GM19239 (cell line): Measurements from ENCODE around the gene RNLS.
"Not testable (repeated sequence)": the region's sequence is repeated elsewhere in the genome, so short reads cannot be mapped to it uniquely, and the experiment has no call there.

ENCODE experiments used
- DNase-seq: peaks from one replicate; pipeline ENCODE4 v3.0.0; 2011; ENCODE audit warnings: low spot score; ENCODE audit not compliant: insufficient read length
- FAIRE-seq: peaks from 2 replicates; lab custom pipeline; 2011; peaks lifted over from hg19 to GRCh38; lab: Jason Lieb, UNC

The RNLS gene

DNA sequence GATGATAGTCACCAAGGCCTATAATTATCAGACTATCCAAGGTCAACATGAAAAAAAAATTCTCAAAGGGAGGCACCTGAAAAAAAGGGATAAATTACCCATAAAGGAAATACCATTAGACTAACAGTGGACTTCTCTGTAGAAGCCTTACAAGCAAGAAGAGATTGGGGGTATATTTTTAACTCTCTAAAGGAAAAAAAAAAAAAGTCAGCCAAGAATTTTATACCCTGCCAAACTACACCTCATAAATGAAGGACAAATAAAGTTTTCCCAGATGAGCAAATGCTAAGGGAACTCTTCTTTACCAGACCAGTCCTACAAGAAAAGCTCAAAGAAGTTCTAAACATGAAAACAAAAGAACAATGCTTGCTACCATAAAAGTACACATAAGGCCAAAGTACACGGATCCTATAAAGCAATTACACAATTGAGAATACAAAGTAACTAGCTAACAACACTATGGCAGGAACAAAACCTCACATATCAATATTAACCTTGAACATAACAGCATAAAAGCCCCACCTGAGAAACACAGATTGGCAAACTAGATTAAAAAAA is 263.1 kb downstream of the RNLS start:
- FAIRE-seq (no peak), DNase-seq (no peak)

DNA sequence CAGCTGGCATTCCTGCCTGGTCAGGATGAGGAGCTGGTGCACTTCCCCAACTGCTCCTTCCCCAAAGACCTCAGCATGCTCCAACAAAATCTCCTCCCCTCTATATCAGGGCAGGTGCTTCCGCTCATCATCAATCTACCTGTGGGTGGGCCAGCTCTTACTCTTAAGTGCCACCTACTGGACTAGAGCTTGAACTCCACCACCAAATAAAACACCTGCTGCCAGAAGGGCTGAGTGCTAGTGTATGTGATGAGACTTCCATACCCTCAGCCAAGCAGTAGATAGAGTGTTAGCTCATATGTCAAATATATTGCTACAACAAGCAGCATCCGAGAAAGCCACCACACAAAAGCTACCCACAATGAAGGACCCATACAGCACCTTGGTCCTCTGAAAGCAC is 264.3 kb downstream of the RNLS start:
- DNase-seq = no peak
- peak; percentile 28 for FAIRE-seq

DNA sequence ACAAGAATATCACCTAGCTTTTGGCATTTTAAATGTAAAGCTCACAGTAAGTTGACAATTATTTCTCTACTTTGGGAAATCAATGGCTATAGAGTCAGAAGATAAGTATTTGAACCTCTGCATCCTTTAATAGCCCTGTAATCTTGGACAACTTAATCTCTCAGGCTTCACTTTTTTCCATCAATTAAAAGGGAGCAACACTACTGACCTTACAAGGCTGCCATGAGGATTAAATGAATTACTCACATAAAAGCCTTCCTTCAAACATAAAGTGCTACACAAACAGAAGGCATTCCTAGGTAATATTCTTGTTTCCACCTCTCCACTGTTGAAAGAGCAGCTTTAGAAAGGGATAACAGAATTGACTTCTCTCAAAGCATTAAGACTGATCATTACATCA is 266.0 kb downstream of the RNLS start:
- DNase-seq (no peak), FAIRE-seq (no peak)

DNA sequence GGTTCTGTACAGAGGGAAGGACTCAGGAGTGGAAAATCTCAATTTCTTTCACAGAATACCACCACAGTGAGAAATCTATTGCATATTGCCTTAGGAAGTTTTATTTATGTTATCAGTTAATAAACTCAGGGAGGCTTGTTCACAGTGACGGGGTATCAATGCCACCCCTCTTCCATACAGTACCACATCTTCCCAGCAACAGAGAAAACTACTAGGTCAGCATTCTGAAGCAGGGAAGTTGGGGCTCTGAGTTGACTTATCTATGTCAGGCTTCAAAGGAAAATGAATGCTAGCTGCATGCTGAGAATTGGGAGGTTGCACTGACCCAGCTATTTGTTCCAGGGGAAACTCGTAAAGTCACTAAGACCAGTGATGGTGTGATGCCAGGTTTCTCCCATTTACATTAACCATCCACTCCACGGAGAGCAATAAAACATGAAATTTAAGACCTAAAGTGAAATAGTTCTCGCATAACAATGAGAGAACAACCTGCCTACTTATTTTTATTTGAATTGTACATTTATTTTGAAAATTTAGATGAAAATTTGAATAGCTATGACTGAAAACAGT is 266.7 kb downstream of the RNLS start:
- FAIRE-seq (peak; percentile 42), DNase-seq (no peak)

DNA sequence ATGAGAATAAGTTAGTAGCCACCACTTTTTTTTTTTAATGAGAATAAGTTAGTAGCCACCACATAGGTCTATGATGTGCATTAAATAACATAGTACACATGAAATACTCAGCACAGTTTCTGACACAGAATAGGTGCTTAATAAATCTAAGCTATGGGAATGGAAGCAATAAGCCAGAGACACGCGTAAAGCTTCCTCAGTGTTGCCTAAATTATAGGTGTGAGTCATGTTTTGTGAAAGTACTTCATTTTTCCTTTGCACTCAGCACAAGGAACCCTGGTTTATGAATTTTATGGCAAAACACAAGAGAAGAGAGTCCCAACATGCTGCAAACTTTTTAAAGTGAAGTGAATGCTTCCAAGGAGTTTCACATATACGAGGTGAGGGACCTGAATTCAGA is 267.4 kb downstream of the RNLS start:
- FAIRE-seq (peak; percentile 84), DNase-seq (no peak)

DNA sequence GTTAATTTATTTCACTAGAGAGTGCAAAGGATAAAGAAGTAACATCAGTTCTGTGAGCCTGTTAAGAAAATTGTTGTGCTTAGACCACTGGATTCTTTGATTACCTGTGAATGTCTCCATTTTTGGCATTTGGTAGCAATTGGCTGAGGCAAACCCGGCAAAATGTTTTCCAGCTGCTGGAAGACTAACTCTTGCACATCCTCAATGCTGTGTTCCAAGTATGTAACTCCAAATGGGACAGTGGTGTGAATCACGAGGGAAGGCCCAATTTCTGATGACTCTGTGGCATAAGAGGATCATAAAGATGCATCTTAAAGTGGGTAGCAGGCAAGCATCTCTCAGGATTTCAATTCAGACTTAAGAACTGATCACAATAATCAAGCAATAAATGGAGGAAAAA is 268.8 kb downstream of the RNLS start:
- FAIRE-seq (peak; percentile 48), DNase-seq (no peak)

DNA sequence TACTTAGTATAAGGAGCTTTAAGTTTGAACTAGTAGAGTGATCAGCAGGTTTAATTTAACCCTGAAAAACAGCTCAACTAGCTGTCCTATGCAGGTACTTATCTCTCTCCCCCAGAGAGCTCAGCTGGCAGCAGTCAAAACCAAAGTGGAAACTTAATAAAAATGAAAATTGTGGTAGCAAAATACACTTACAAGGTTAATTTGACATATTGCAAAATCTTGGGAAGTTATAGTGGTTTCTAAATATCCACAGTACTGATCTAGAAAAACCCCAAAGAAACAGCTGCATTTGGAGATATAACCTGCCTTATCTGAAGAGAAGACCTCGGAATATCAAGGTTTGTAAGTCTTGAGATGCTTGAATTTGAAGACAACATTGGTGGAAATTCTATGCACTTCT is 269.2 kb downstream of the RNLS start:
- FAIRE-seq (no peak), DNase-seq (no peak)

DNA sequence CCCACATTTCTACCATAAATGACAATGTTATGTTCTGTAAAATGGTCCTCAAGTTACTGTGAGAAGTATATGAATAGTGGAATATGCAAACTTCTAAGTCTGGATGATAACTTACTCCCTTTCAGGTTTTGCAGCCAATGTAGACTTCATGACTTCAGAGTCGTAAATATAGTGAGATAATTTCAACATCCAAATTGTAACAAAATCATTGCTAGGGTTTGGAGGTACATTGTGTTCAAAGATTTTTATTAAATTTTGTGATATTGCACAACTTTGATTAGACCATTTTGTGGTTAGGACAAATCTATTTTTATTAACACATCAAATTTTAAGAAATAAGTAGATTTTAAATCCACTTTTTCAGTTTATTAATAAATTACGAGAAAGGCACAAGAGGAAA is 270.3 kb downstream of the RNLS start:
- DNase-seq (no peak), FAIRE-seq (peak; percentile 68)

DNA sequence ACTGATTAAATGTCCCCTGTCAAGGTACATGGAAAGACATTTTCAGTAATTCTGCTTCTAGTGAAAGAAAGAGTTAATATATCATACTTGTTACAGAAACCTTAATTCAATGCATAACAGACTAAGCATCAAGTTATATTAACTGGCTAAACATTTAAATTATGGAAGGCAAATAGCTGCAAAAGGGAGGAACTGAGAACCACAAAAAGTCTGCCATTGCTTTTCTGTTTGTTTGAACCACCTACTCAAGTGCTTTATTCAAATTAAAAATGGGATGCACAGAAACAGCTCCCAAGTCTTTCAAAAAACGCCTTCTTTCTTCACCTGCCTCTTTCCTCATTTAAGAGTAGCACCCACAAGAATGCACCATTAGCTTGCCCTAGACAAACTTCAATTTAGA is 271.9 kb downstream of the RNLS start:
- no peak for FAIRE-seq
- DNase-seq = no peak

DNA sequence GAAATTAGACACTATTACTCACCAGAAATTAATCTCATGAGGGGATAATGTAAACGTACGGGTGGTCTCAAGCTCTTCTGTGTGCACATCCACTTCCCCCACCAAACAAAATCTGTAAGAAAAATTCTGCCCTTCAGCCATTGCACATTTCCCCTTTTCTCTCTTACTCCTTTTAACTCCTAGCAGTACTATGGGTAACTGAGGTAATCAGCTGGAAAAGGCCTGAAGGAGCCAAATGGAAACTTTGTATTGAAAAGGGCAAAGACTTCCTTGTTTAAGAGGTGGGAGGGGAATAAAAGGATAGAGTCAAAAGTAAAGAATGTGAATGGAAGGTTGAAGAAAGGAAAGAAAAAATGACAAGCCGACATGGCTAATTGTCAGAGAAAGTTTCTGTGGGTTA is 273.8 kb downstream of the RNLS start:
- DNase-seq = no peak
- FAIRE-seq = no peak

DNA sequence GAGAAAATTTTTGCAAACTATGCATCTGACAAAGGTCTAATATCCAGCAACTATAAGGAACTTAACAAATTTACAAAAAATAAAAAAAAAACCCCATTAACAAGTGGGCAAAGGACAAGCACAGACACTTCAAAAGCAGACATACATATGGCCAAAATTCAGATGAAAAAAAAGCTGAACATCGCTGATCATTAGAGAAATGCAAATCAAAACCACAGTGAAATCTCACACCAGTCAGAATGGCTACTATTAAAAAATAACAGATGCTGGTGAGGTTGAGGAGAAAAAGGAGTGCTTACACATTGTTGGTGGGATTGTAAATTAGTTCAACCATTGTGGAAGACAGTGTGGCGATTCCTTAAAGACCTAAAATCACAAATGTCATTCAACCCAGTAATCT is 274.8 kb downstream of the RNLS start:
- FAIRE-seq = peak; percentile 26
- not testable (repeated sequence) for DNase-seq

DNA sequence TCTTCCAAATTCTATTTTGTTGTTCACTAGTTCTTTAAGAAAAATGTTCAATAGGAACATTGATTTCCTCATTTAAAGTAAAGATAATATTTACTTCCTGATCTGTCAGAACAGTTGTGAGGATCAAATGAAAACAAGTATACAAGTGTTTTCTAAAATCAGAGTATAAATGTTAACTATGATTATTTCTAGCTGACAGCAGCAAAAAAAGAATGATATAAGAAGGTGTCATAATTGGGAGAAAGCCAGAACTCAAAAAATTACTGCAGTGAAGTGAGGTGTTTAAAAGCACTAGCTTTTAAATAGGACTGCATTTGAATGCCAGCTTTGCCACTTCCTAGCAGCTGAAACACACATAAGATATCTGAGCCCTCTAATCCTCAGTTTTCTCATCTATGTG is 283.3 kb downstream of the RNLS start:
- no peak for FAIRE-seq
- no peak for DNase-seq

DNA sequence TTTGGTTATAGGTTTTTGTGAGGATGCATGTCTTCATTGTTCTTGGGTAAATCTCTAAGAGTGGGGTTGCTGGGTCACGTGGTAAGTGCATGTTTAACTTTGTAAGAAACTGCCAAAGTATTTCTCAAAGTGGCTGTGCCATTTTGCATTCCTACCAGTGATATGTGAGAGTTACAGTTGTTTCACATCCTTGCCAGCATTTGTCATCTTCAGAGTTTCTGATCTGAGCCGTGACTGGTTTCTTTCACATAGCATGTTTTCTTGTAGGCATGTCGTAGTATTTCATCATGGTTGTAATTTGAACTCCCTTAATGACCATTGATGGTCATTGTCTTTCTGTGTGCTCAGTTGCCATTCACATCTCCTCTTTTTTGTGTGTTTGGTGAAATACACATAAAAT is 286.0 kb downstream of the RNLS start:
- FAIRE-seq = peak; percentile 84
- DNase-seq = no peak

DNA sequence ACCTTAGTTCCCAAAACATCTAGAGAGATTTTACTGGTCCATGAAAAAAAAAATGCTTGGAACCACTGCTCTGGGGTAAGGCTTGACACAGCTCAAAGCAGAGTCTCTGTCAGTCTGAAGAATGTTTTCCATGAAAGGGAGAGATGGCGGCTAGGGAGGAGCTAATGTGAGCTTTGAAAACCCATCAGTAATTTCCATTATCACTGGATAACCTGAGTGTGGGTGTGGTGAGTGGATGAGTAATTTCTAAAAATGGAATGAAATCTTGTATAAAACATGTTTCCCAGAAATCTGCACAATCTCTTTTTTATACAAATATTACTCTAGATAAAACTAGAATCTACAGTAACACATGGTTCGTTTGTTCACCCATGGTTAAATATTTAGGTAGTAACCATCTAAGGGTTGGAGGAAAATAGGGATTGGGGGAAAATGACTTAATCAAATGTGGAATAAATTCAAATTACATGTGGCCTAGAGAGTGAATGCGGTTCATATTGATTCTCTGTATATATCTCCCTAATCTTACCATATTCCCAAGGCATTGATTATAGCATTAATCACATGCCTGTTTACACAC is 289.4 kb downstream of the RNLS start:
- FAIRE-seq = peak; percentile 35

DNA sequence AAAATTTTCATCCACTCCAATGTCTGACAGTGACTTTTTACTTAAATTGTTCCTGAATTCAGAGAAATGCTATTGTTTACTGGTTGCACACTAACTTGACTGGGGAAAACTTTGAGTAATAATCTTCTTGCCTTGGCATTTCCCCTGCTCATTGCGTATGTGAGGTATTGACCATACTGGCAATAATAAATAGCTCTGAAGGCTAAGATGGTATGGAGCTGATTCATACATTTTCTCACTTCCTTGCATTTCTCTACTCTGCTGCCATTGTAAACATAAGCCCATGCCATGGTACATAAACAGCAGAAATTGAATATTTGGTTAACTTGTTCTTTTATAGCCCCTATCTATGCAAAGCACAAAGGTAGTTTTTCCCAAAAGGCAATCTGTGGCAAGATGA is 290.0 kb downstream of the RNLS start:
- FAIRE-seq = peak; percentile 85
- no peak for DNase-seq

More for the DNA sequence above, 289.4 kb downstream of the RNLS start:
- no peak for DNase-seq

DNA sequence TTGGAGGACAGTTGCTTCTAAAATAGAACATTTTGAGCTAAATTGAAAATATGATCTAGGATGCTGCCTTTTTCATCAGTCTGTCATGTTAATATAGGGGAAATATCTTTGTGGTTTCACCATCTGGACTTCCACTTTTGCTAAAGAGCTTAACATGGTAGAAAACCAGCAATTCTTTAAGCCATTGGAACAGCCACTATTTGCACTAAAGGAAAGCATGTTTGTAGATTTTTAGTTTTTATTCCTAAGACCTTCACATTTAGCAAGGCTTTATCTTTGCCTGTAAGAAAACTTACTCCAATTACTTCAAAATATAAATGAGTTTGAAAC is 291.0 kb downstream of the RNLS start:
- peak; percentile 94 for FAIRE-seq

DNA sequence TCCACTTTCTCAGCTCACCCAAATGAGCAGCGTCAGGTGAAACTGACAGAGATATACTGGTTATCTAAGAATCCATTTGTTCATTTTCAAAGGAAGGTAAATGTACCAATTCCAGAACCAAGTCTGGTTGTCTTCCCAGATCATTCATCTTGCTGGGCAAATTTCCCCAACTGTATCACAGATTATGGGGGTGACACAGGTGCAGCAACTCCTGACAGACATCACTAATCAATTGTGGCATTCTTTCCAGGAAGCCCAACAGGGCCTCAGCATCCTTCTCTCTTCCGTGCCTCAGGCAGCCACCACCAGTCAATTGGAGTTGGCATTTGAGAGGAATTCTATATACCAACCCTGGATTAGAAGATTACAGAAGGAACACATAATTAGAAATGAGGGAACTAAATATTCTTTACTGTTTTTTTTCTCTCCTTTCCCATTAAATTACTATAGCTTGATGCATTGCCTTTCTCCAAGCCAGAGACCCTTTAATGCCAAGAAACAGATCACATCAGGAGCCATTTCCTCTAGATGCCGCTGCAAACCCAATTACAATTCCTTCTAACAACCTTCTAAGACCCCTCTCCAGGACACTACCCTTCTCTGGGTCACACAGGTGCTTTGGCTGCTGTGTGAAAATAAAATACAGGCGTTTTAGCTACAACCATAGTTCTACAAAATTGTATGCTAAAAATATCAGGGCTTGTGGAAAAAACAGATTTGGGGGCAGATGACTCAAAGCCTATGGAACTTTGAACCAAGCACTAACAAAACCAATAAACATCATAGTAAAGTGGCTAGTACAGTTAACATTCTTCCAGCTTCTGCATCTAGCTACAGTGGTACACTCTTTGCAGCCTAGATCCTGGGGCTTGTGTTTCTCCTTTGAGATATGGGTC is 291.6 kb downstream of the RNLS start:
- peak; percentile 87 for FAIRE-seq
- no peak for DNase-seq

More for the DNA sequence above, 291.0 kb downstream of the RNLS start:
- no peak for DNase-seq

DNA sequence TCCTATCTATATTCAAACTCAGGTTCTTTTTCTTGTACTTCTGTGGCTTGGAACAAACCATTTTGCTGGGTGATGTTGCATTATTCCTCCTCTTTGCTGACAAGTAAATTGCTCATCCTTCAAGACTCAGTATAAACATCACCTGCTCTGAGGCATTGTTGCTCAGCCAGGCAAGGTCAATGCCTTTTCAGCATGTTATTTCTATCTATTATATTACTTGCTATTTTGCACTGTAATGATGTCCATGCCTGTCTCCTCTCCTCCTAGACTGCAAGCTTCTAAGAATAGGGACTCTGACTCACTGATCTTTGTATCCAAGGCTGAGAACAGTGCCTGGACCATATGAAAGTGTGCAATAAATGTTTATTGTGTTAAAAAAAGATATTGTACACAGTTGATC is 293.8 kb downstream of the RNLS start:
- FAIRE-seq = no peak
- DNase-seq = no peak

DNA sequence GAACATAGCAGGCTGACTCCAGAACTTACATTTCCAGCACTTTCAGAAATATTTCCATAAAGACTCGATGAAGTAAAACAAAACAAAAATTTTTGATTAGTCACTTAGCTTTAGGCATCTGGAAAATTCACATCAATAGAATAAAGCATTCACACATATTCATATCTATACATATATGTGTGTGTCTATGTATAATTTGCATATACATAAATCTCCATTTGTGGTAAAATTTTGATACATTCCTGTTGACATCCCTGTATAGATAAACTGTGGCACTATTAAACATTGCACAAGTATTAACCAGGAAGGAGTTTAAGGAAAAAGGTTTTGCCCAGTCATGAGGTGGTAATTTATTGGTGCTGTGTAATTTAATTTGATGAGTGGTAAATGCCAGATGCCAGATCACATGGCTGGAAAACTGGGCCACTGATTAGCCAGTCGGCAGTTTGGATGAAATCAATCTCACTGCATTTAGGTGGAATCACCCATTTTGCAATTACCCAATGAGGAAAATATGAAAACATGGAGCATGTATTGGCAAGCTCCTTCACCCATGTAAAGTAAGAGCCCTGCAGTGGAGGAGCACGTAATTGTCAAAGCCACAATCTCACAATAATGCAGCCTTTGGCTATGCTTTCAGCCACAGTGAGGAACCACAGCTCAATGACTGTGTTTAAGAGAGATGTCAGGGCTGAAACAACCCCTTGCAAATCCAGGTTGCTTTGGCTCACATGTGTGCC is 294.6 kb downstream of the RNLS start:
- DNase-seq = no peak
- FAIRE-seq = peak; percentile 94

DNA sequence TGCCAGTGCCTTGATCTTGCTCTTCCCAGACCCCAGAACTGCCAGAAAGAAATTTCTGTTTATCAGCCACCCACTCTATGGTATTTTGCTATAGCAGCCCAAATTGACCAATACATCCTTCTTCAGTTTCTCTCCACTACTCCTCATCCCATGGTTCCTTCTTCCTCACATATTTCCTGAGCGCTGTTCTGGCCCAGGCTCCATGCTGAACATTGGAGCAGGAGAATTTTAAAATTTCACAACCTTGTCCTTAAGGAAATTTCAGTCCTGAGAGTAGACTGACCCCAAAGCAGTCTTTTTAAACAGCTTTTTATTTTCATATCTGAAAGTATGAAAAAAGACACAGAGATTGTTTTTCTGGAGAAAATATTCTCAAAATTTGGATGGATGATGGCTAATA is 297.1 kb downstream of the RNLS start:
- peak; percentile 39 for FAIRE-seq

More for the DNA sequence above, 297.1 kb downstream of the RNLS start:
- DNase-seq = no peak
